Peyer's patch (tissue), 4 donors: ENCODE results near the gene THRAP3.

Source experiments
- POLR2A ChIP-seq, 2 donors: fragments of 450-650 bp; IDR thresholded peaks; one replicate each; pipeline ENCODE4 v1.5.1; 2017; ENCODE audit warnings: antibody characterized with exemption in 2 of 2, mild to moderate bottlenecking in 2 of 2, moderate library complexity in 2 of 2
- TF ChIP-seq, protein P1 (sequence below), 6 experiments: fragments of 450-650 bp in 4 of 6; fragments of 200-600 bp in 2 of 6; sonication (generic) in 1 of 6; IDR thresholded peaks; one replicate each; pipeline ENCODE4 v1.5.1; 2017 to 2019; ENCODE audit warnings: antibody characterized with exemption in 6 of 6, mild to moderate bottlenecking in 3 of 6, moderate library complexity in 1 of 6

DNA sequence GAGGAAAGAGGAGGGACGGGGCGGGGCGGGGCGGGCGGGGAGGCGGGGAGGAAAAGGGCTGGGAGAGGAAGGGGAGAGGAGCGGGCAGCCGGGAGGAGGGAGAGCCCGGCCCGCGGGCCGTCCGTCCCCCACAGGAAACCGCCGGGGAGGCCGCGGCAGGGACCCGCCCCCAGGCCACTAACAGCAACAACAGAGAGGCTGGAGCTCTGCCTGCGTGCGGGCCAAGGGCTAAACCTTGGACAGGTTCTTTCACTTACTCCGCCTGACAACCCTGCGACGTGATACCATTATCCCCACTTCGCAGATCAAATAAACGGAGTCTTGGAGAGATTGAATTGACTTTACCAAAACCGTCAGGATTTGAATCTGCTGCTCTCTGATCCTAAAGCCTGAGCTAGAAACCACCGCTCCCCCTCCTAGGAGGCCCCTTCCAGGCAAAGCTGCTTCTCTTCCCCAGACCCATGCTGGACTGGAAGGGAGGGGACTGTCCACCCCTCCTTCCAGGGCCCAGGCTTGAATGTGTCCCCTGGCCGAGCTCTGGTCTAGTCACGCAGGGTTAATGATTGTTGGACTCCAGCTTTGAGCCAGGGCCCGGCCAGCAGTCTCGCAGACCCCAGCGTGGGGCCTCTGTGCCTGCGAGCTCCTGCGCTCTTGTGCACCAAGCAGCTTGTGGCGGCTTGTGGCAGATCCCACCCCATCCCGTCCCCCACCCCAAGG, 99.6 kb downstream of the THRAP3 start, which contains the start of gene EVA1B:
- TF ChIP-seq, protein P1, sequence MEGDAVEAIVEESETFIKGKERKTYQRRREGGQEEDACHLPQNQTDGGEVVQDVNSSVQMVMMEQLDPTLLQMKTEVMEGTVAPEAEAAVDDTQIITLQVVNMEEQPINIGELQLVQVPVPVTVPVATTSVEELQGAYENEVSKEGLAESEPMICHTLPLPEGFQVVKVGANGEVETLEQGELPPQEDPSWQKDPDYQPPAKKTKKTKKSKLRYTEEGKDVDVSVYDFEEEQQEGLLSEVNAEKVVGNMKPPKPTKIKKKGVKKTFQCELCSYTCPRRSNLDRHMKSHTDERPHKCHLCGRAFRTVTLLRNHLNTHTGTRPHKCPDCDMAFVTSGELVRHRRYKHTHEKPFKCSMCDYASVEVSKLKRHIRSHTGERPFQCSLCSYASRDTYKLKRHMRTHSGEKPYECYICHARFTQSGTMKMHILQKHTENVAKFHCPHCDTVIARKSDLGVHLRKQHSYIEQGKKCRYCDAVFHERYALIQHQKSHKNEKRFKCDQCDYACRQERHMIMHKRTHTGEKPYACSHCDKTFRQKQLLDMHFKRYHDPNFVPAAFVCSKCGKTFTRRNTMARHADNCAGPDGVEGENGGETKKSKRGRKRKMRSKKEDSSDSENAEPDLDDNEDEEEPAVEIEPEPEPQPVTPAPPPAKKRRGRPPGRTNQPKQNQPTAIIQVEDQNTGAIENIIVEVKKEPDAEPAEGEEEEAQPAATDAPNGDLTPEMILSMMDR (IDR thresholded peaks at IDR 0.05): no peak
- no peak for TF ChIP-seq POLR2A (IDR thresholded peaks at IDR 0.05)
